Fibroblast of lung (primary cell): Measurements from ENCODE around the gene INSC.

Experiments
- CTCF ChIP-seq, 2 donors: IDR thresholded peaks in 1 of 2; conservative IDR thresholded peaks in 1 of 2; 1 replicate in 1 of 2; 2 replicates in 1 of 2; pipeline ENCODE4 v1.5.1; 2011 to 2012; ENCODE audit warnings: low read length in 2 of 2, control low read depth in 1 of 2, inconsistent platforms in 1 of 2, low read depth in 1 of 2, mild to moderate bottlenecking in 1 of 2
- EZH2 ChIP-seq: IDR thresholded peaks from 2 replicates; pipeline ENCODE4 v1.5.1; 2012; ENCODE audit warnings: low read length, control low read depth, mild to moderate bottlenecking; ENCODE audit errors: missing control alignments

- TF ChIP-seq CTCF (conservative IDR thresholded peaks at IDR 0.05 in 1 of 2, IDR thresholded peaks at IDR 0.05 in 1 of 2; ENCODE audit: low read depth in 1 of 2, low read length in 2 of 2) (no peak), EZH2 (no peak)
These were observed 98.9 kb downstream of the INSC start for GRCh38 chr11:15213471-15214231.
